SJCRH30 (cell line): ENCODE data around the gene CR1. TPM values are rescaled to one million over a fixed set of nuclear protein-coding genes. Genes with fewer than 3 reads are reported as not detected.
"Not testable (repeated sequence)": the region's sequence is repeated elsewhere in the genome, so short reads cannot be mapped to it uniquely, and the experiment has no call there.

Experiments used
- DNase-seq, 2 experiments: peaks; one replicate each; pipeline ENCODE4 v3.0.0-alpha.2; 2015 to 2020
- H3K27ac ChIP-seq: fragments of 250-450 bp; sonication (Bioruptor Pico); 2 replicates; pipeline ENCODE4 v1.5.1; 2020; ENCODE audit warnings: mild to moderate bottlenecking, moderate library complexity
- H3K27me3 ChIP-seq: fragments of 250-450 bp; sonication (Bioruptor Pico); 2 replicates; pipeline ENCODE4 v1.5.1; 2020; ENCODE audit warnings: mild to moderate bottlenecking, moderate library complexity
- H3K36me3 ChIP-seq: fragments of 250-450 bp; sonication (Bioruptor Pico); 2 replicates; pipeline ENCODE4 v1.5.1; 2020; ENCODE audit warnings: mild to moderate bottlenecking, moderate library complexity
- H3K4me1 ChIP-seq: fragments of 250-450 bp; sonication (Bioruptor Pico); 2 replicates; pipeline ENCODE4 v1.5.1; 2020; ENCODE audit warnings: mild to moderate bottlenecking, moderate library complexity
- H3K4me3 ChIP-seq: fragments of 250-450 bp; sonication (Bioruptor Pico); 2 replicates; pipeline ENCODE4 v1.5.1; 2020; ENCODE audit warnings: mild to moderate bottlenecking, moderate library complexity
- H3K9me3 ChIP-seq: fragments of 250-450 bp; sonication (Bioruptor Pico); replicated peaks from 2 replicates; pipeline ENCODE4 v1.5.1; 2020; ENCODE audit warnings: mild to moderate bottlenecking, moderate library complexity
- total RNA-seq: library from RNA; depleted of rRNA; stranded (reverse); fragments of >200 nt; shearing (Covaris generic); gene quantifications from 2 replicates; pipeline ENCODE4 v1.2.3, GENCODE V29; 2014

CR1 gene
- total RNA-seq, 1 experiment from 2014 or later: 0.16 TPM

GRCh38 chr1:207649865-207650580 lies 154.1 kb downstream of the CR1 start:
- Histone ChIP-seq H3K36me3 (no peaks in the 10 kb centered on the region), H3K9me3 (no peaks in the 10 kb centered on the region), H3K27me3 (no peaks in the 10 kb centered on the region), H3K4me3 (no peak overlapping the region), H3K27ac (no peak overlapping the region), H3K4me1 (no peaks in the 10 kb centered on the region)
- DNase-seq: no peak

GRCh38 chr1:207651583-207651982 lies 155.6 kb downstream of the CR1 start:
- H3K4me1 ChIP-seq: no peaks in the 10 kb centered on the region
- no peak overlapping the region for H3K27ac ChIP-seq
- H3K9me3 ChIP-seq: no peaks in the 10 kb centered on the region
- DNase-seq: no peak
- H3K4me3 ChIP-seq: no peak overlapping the region
- H3K36me3 ChIP-seq: no peaks in the 10 kb centered on the region
- no peaks in the 10 kb centered on the region for H3K27me3 ChIP-seq

- no peaks in the 10 kb centered on the region for H3K36me3 ChIP-seq
- no peak overlapping the region for H3K4me3 ChIP-seq
- DNase-seq: no peak
- no peaks in the 10 kb centered on the region for H3K4me1 ChIP-seq
- 0 out of 2 replicates have a peak, but pooled peaks cover 3% of the 10 kb centered on the region for H3K27me3 ChIP-seq
- no peak overlapping the region for H3K27ac ChIP-seq
- H3K9me3 ChIP-seq: no peaks in the 10 kb centered on the region
These were observed 158.4 kb downstream of the CR1 start for GRCh38 chr1:207654320-207654719.

- DNase-seq: no peak
These were observed 162.5 kb downstream of the CR1 start for GRCh38 chr1:207658408-207658807.

DNA sequence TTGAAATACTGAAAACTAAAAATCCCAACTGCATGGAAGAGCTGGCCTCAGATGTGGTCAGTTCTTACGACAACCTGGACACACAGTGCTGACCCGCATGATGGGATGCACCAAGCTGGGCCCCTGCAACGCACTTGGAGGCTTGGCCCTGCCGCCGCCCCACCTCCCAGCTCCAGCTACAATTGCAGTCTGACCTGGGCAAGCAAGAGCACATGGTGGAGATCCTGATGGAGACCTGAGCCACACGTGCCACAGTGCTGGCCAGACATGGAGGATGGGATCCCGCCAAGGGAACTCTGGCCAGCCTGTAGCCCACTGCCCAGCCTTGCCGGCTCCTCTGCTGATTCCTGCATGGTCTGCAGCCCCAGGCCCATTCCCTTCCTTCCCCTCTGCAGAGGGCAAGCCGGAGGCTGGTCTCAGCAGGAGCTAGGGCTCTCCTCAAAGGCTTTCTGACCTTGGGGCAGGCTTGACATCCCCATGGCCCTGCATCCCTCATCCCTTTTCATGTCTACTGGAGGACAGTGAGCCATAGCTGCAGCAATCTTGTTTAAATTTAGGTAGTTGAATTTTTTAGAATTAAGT lies 163.0 kb downstream of the CR1 start:
- DNase-seq: no peak
- Histone ChIP-seq H3K4me1 (no peaks in the 10 kb centered on the region), H3K4me3 (no peak overlapping the region), H3K27me3 (peaks cover 6% of the 10 kb centered on the region; the same call in 1 of the 2 replicates), H3K27ac (no peak overlapping the region), H3K9me3 (peaks cover 8% of the 10 kb centered on the region; the same call in 1 of the 2 replicates), H3K36me3 (no peaks in the 10 kb centered on the region)

More at GRCh38 chr1:207658408-207658807, 162.5 kb downstream of the CR1 start:
- peaks cover 6% of the 10 kb centered on the region; the same call in 1 of the 2 replicates for H3K27me3 ChIP-seq
- H3K9me3 ChIP-seq: peaks cover 6% of the 10 kb centered on the region; the same call in 1 of the 2 replicates
- H3K4me3 ChIP-seq: no peak overlapping the region
- H3K36me3 ChIP-seq: no peaks in the 10 kb centered on the region
- no peak overlapping the region for H3K27ac ChIP-seq
- H3K4me1 ChIP-seq: no peaks in the 10 kb centered on the region

DNA sequence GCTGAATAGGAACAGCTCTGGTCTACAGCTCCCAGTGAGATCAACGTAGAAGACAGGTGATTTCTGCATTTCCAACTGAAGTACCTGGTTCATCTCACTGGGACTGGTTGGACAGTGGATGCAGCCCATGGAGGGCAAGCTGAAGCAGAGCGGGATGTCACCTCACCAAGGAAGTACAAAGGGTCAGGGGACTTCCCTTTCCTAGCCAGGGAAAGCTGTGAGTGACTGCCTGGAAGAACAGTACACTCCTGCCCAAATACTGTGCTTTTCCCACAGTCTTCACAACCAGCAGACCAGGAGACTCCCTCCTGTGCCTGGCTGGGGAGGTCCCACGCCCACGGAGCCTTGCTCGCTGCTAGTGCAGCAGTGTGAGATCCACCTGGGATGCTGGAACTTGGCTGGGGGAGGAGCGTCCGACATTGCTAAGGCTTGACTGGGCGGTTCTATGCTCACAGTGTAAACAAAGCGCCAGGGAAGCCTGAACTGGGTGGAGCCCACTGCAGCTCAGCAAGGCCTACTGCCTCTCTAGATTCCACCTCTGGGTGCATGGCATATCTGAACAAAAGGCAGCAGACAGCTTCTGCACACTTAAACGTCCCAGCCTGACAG lies 163.7 kb downstream of the CR1 start:
- Histone ChIP-seq H3K4me3 (no peak overlapping the region), H3K9me3 (peaks cover 8% of the 10 kb centered on the region; the same call in 1 of the 2 replicates), H3K36me3 (no peaks in the 10 kb centered on the region), H3K27me3 (peaks cover 6% of the 10 kb centered on the region; the same call in 1 of the 2 replicates), H3K27ac (no peak overlapping the region), H3K4me1 (no peaks in the 10 kb centered on the region)
- DNase-seq: no peak

- H3K4me1 ChIP-seq: not testable (repeated sequence)
These were observed 165.5 kb downstream of the CR1 start for GRCh38 chr1:207661420-207661819.

DNA sequence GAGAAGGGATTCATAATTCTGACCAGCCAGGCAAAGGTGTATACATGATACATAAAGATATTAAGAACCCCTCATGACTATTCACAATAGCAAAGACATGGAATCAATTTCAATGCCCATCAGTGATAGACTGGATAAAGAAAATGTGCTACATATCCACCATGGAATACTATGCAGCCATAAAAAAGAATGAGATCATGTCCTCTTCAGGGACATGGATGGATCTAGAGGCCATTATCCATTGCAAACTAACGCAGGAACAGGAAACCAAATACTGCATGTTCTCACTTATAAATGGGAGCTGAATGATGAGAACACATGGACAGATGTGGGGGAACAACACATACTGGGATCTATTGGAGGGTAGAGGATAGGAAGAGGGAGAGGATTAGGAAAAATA lies 170.4 kb downstream of the CR1 start:
- Histone ChIP-seq H3K9me3 (peaks cover 23% of the 10 kb centered on the region), H3K27me3 (no peaks in the 10 kb centered on the region), H3K4me3 (no peak overlapping the region), H3K27ac (no peak overlapping the region), H3K4me1 (no peaks in the 10 kb centered on the region), H3K36me3 (0 out of 2 replicates have a peak, but pooled peaks cover 2% of the 10 kb centered on the region)
- no peak for DNase-seq

More at GRCh38 chr1:207661420-207661819, 165.5 kb downstream of the CR1 start:
- DNase-seq, H3K36me3 ChIP-seq, H3K27ac ChIP-seq, H3K27me3 ChIP-seq, H3K4me3 ChIP-seq: not testable (repeated sequence)
- H3K9me3 ChIP-seq: peaks cover 19% of the 10 kb centered on the region

GRCh38 chr1:207669528-207670009 lies 173.6 kb downstream of the CR1 start:
- Histone ChIP-seq H3K36me3 (0 out of 2 replicates have a peak, but pooled peaks cover 2% of the 10 kb centered on the region), H3K27ac (no peak overlapping the region), H3K9me3 (peaks cover 15% of the 10 kb centered on the region), H3K27me3 (no peaks in the 10 kb centered on the region), H3K4me3 (no peak overlapping the region), H3K4me1 (peaks cover 5% of the 10 kb centered on the region; the same call in 1 of the 2 replicates)
- DNase-seq: no peak

DNA sequence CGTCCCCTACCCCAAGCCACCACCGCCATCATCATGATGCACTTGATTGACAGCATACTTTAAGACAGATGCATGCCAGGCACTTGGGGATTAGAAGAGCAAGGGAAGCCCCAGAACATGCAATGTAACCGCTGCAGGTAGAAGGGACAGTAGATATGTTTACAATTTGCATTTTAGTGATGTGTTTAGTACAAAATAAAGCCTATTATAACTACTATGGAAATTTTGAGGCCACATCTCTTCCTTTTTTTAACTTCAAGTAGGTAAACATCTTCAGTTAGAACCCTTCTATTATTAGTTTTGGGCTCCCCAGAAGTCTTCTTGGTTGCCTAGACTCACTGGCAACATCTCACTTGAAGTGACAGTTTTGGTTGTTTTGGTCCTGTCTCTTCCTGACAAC lies 174.2 kb downstream of the CR1 start:
- Histone ChIP-seq H3K27ac (no peak overlapping the region), H3K27me3 (no peaks in the 10 kb centered on the region), H3K4me1 (peaks cover 5% of the 10 kb centered on the region; the same call in 1 of the 2 replicates), H3K36me3 (0 out of 2 replicates have a peak, but pooled peaks cover 2% of the 10 kb centered on the region), H3K9me3 (peaks cover 15% of the 10 kb centered on the region), H3K4me3 (no peak overlapping the region)
- no peak for DNase-seq

GRCh38 chr1:207670997-207671396 lies 175.0 kb downstream of the CR1 start:
- peaks cover 5% of the 10 kb centered on the region; the same call in 1 of the 2 replicates for H3K4me1 ChIP-seq
- no peak for DNase-seq
- H3K9me3 ChIP-seq: peaks cover 9% of the 10 kb centered on the region
- H3K36me3 ChIP-seq: 0 out of 2 replicates have a peak, but pooled peaks cover 2% of the 10 kb centered on the region
- H3K4me3 ChIP-seq: no peak overlapping the region
- H3K27me3 ChIP-seq: no peaks in the 10 kb centered on the region
- H3K27ac ChIP-seq: no peak overlapping the region

DNA sequence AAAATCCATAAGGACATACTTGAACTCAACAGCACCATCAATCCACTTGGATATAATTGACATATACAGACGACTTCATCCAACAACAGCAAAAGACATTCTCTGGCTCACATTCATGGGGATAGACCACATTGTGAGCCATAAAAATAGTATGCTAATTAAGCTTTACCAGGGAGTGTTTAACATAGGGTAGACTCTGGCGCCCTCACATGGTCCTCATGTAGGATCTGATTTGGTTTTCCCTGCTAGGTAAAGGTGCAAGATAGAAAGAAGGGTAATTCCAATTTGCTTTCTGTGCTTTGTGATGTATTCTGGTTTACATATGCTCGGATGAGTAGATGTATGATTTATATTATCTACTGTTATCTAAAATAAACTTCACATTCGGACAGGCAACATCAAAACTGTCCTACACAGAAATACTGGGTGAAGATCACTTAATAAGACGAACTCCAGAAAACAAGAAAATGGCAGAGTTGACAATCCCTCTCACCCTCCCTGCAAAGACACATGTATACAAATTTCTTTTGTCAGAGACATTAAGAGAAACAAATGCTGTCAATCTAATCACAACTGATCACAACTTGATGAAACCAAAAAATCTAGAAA lies 176.7 kb downstream of the CR1 start:
- Histone ChIP-seq H3K27me3 (no peaks in the 10 kb centered on the region), H3K4me1 (peaks cover 5% of the 10 kb centered on the region; the same call in 1 of the 2 replicates), H3K36me3 (no peaks in the 10 kb centered on the region), H3K27ac (no peak overlapping the region), H3K9me3 (no peaks in the 10 kb centered on the region; the same call in 1 of the 2 replicates), H3K4me3 (no peak overlapping the region)
- DNase-seq: peak; percentile 47 to 75

DNA sequence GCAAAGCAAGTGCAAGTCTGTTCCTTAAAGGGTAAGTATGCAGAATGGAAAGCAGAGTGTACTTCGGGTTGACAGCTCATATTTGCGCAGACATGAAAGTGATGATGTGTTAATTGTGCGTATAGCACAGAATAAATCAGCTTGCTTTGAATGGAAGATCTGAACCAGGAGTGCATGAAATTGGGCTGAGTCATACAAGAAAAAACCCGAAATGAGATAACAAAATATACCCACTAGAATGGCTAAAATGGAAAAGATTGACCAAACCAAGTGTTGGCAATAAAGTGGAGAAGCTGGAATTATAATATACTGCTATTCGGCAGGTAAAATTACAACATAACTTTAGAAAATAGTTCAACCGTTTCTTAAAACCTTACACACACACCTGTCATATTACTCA lies 177.4 kb downstream of the CR1 start:
- no peak overlapping the region for H3K4me3 ChIP-seq
- DNase-seq: no peak
- no peaks in the 10 kb centered on the region; the same call in 1 of the 2 replicates for H3K9me3 ChIP-seq
- H3K4me1 ChIP-seq: peaks cover 5% of the 10 kb centered on the region; the same call in 1 of the 2 replicates
- no peak overlapping the region for H3K27ac ChIP-seq
- H3K36me3 ChIP-seq: no peaks in the 10 kb centered on the region
- H3K27me3 ChIP-seq: no peaks in the 10 kb centered on the region

- Histone ChIP-seq H3K36me3 (no peaks in the 10 kb centered on the region), H3K27me3 (no peaks in the 10 kb centered on the region)
These were observed 180.2 kb downstream of the CR1 start for GRCh38 chr1:207676153-207676552.

More at GRCh38 chr1:207676153-207676552, 180.2 kb downstream of the CR1 start:
- Histone ChIP-seq H3K9me3 (no peaks in the 10 kb centered on the region; the same call in 1 of the 2 replicates), H3K4me1 (peaks cover 24% of the 10 kb centered on the region), H3K4me3 (no peak overlapping the region), H3K27ac (no peak overlapping the region)
- DNase-seq: no peak
